Measurements from ENCODE around the gene TNNT3. TPM values are rescaled to one million over a fixed set of nuclear protein-coding genes. Genes with fewer than 3 reads are reported as not detected.

TNNT3 gene
- total and polyA plus RNA-seq, 2 donors from 2014 or later: 0.60 TPM; not detected in 1

DNA sequence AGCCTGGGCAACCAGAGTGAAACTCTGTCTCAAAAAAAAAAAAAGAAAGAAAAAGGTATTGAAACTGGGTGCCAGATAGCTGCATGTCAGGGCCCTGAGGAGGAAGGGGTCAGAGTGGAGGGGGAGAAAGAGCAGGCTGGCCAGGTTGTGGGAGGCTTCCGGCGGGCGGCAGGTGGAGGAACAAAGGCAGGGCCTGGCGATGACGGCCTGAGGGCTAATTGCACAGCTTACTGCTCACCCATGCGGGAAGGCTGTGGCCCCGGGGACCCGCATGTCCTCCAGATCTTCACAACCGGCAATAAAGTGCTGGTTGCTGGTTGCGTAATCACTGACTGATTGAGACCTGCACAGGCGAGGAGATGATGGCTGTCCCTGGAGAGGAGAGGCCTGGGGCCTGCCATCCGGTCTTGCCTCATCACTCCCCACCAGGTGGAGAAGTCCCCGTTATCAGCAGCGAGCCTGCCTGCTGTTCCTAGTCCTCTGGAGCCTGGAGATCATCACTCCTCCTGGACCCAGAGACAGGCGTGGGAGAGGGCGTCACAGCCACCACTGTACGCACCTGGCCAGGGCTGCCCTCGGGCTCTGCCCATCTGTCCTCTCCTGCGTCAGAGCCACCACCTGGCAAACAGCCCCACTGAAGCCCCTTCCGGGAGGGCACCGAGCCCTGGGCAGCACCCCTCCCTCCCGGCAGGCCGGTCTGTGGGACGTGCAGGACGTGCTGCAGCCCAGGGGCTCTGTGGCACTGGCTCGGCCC is 59.4 kb downstream of the TNNT3 start:
- Histone ChIP-seq H3K27me3 (ENCODE audit: control insufficient read depth, insufficient read depth, low read length) (no peaks in the 10 kb centered on the region), H3K4me1 (ENCODE audit: control insufficient read depth in 2 of 3, insufficient read depth in 2 of 3, low read depth in 1 of 3, low read length in 3 of 3) (no peaks in the 10 kb centered on the region), H3K4me3 (ENCODE audit: low read length in 3 of 3) (no peak overlapping the region), H3K9ac (ENCODE audit: low read length in 3 of 3) (no peak overlapping the region), H3K27ac (ENCODE audit: low read depth in 2 of 2, low read length in 2 of 2) (no peak overlapping the region), H3K9me3 (ENCODE audit: control insufficient read depth in 2 of 3, insufficient read depth in 1 of 3, low read length in 3 of 3) (no peaks in the 10 kb centered on the region), H3K36me3 (ENCODE audit: control insufficient read depth in 2 of 3, insufficient read depth in 3 of 3, low read length in 3 of 3) (no peaks in the 10 kb centered on the region)
- FAIRE-seq (no peak), DNase-seq (no peak)
- TF ChIP-seq, protein P1, sequence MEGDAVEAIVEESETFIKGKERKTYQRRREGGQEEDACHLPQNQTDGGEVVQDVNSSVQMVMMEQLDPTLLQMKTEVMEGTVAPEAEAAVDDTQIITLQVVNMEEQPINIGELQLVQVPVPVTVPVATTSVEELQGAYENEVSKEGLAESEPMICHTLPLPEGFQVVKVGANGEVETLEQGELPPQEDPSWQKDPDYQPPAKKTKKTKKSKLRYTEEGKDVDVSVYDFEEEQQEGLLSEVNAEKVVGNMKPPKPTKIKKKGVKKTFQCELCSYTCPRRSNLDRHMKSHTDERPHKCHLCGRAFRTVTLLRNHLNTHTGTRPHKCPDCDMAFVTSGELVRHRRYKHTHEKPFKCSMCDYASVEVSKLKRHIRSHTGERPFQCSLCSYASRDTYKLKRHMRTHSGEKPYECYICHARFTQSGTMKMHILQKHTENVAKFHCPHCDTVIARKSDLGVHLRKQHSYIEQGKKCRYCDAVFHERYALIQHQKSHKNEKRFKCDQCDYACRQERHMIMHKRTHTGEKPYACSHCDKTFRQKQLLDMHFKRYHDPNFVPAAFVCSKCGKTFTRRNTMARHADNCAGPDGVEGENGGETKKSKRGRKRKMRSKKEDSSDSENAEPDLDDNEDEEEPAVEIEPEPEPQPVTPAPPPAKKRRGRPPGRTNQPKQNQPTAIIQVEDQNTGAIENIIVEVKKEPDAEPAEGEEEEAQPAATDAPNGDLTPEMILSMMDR (IDR thresholded peaks at IDR 0.05; ENCODE audit: borderline replicate concordance, extremely low read depth, insufficient read depth): no peak
- intact Hi-C loops (cut with DNase I): no loop called here

DNA sequence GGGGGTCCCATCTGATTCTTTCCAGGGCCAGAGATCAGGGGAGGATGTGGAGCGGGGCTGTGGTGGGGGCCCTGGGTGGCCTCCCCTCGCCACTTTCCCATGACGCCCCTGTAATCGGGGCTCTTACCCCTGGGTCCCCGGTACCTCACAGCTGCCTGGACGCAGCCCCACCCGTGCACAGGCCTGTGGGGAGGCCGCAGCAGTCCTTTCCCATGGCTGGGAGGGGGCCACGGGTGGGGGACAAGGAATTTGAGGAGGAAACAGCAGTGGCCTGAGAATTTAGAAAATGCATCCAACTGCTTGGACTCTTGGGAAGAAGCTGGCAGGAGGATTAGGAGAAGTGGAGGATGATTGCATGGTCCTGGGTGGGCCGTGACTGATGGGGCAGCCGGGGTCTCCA is 60.1 kb downstream of the TNNT3 start:
- intact Hi-C loops (cut with DNase I): no loop called here
- Histone ChIP-seq H3K27ac (ENCODE audit: low read depth in 2 of 2, low read length in 2 of 2) (no peak overlapping the region), H3K27me3 (ENCODE audit: control insufficient read depth, insufficient read depth, low read length) (no peaks in the 10 kb centered on the region), H3K9me3 (ENCODE audit: control insufficient read depth in 2 of 3, insufficient read depth in 1 of 3, low read length in 3 of 3) (no peaks in the 10 kb centered on the region), H3K4me1 (ENCODE audit: control insufficient read depth in 2 of 3, insufficient read depth in 2 of 3, low read depth in 1 of 3, low read length in 3 of 3) (no peaks in the 10 kb centered on the region), H3K36me3 (ENCODE audit: control insufficient read depth in 2 of 3, insufficient read depth in 3 of 3, low read length in 3 of 3) (no peaks in the 10 kb centered on the region), H3K9ac (ENCODE audit: low read length in 3 of 3) (no peak overlapping the region), H3K4me3 (ENCODE audit: low read length in 3 of 3) (no peak overlapping the region)
- TF ChIP-seq, protein P1 (IDR thresholded peaks at IDR 0.05; ENCODE audit: borderline replicate concordance, extremely low read depth, insufficient read depth): no peak
- FAIRE-seq (no peak), DNase-seq (no peak)

DNA sequence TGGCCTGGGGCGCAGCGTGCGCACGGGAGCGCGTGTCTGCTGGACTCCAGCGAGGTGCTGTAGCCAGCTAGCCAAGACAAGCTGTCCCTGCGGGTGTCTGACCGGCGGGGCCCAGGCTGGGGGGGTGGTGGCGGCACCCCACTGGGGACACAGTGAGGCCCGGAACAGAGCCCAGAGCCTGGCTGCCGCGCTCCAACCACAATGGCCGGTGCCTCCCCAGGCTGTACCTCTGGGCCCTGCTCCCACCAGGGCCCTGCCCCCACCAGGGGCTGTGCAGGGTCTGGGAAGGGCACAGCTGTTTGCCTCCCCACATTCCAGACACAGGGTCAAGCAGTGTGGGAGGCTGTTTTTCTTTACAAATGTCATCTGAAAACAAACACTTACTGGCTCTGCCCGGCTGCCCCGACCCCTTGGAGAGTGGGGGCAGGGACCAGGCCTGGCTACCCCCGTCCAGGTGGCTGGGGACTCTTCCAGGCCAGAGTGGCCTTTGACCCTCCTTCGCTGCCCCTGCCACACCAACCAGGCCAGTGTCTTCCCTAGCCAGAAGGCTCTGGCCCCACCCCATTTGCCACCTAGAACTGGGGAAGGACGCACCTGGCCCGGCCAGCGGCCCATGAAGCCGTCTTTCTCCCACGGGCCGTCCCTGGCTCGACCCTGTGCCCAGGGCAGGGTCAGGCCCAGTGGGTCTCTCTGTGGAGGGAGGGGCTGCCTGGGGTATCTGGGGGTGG is 63.5 kb downstream of the TNNT3 start:
- TF ChIP-seq, protein P1 (IDR thresholded peaks at IDR 0.05; ENCODE audit: borderline replicate concordance, extremely low read depth, insufficient read depth): no peak
- FAIRE-seq: no peak
- H3K9ac ChIP-seq (ENCODE audit: low read length in 3 of 3): no peak overlapping the region
- H3K4me1 ChIP-seq (ENCODE audit: control insufficient read depth in 2 of 3, insufficient read depth in 2 of 3, low read depth in 1 of 3, low read length in 3 of 3): no peaks in the 10 kb centered on the region
- no peak overlapping the region for H3K4me3 ChIP-seq (ENCODE audit: low read length in 3 of 3)
- intact Hi-C loops (cut with DNase I): no loop called here
- H3K36me3 ChIP-seq (ENCODE audit: control insufficient read depth in 2 of 3, insufficient read depth in 3 of 3, low read length in 3 of 3): no peaks in the 10 kb centered on the region
- DNase-seq: no peak
- no peak overlapping the region for H3K27ac ChIP-seq (ENCODE audit: low read depth in 2 of 2, low read length in 2 of 2)
- no peaks in the 10 kb centered on the region for H3K9me3 ChIP-seq (ENCODE audit: control insufficient read depth in 2 of 3, insufficient read depth in 1 of 3, low read length in 3 of 3)
- H3K27me3 ChIP-seq (ENCODE audit: control insufficient read depth, insufficient read depth, low read length): no peaks in the 10 kb centered on the region

Measured in kidney (tissue), 14 donors.